Fibroblast of pulmonary artery (primary cell): ENCODE measurements around the gene TXNDC5.
A peak's percentile ranks its signal among the peaks of the same experiment; 100 is the strongest.
"Not testable (repeated sequence)": the region's sequence is repeated elsewhere in the genome, so short reads cannot be mapped to it uniquely, and the experiment has no call there.

Experiments used
- DNase-seq: peaks from one replicate; pipeline ENCODE4 v3.0.0-alpha.2; 2010; ENCODE audit warnings: low read depth
- H3K4me3 ChIP-seq: replicated peaks from 2 replicates; pipeline ENCODE4 v1.5.1; 2011; ENCODE audit warnings: low read depth, mild to moderate bottlenecking, control low read depth, low read length, moderate library complexity
- CTCF ChIP-seq: IDR thresholded peaks from 2 replicates; pipeline ENCODE4 v1.5.1; 2011; ENCODE audit warnings: mild to moderate bottlenecking, control low read depth, low read length, inconsistent platforms; ENCODE audit errors: missing control alignments

Gene TXNDC5

GRCh38 chr6:7899101-7899888 lies 11.3 kb downstream of the TXNDC5 start:
- DNase-seq: no peak
- peak; percentile 14 for TF ChIP-seq CTCF

GRCh38 chr6:7898193-7898586 lies 12.4 kb downstream of the TXNDC5 start:
- DNase-seq, H3K4me3 ChIP-seq: not testable (repeated sequence)

More at GRCh38 chr6:7899101-7899888, 11.3 kb downstream of the TXNDC5 start:
- no peak overlapping the region for H3K4me3 ChIP-seq

GRCh38 chr6:7897461-7898192 lies 13.0 kb downstream of the TXNDC5 start:
- DNase-seq: no peak
- TF ChIP-seq CTCF: no peak
- H3K4me3 ChIP-seq: no peak overlapping the region

- no peak for DNase-seq
- no peak overlapping the region for H3K4me3 ChIP-seq
- no peak for TF ChIP-seq CTCF
Observed at GRCh38 chr6:7896465-7896987, 14.1 kb downstream of the TXNDC5 start.

- H3K4me3 ChIP-seq: no peak overlapping the region
Observed at GRCh38 chr6:7895125-7895423, 15.5 kb downstream of the TXNDC5 start.

GRCh38 chr6:7894262-7895124 lies 16.1 kb downstream of the TXNDC5 start:
- no peak overlapping the region for H3K4me3 ChIP-seq
- no peak for TF ChIP-seq CTCF
- DNase-seq: no peak

More at GRCh38 chr6:7895125-7895423, 15.5 kb downstream of the TXNDC5 start:
- TF ChIP-seq CTCF: no peak
- DNase-seq: no peak

- H3K4me3 ChIP-seq: no peak overlapping the region
- DNase-seq: no peak
- TF ChIP-seq CTCF: no peak
Observed at GRCh38 chr6:7893342-7893741, 17.2 kb downstream of the TXNDC5 start.

- H3K4me3 ChIP-seq, DNase-seq: not testable (repeated sequence)
Observed at GRCh38 chr6:7892367-7892766, 18.2 kb downstream of the TXNDC5 start.
